ENCODE results near the gene ZNF771. TPM values are rescaled to one million over a fixed set of nuclear protein-coding genes. Genes with fewer than 3 reads are reported as not detected.
A peak's percentile ranks its signal among the peaks of the same experiment; 100 is the strongest.

ZNF771 gene
- total RNA-seq, 2 experiments from 2014 or later = 3.8 to 4.0 TPM

- no peaks in the 10 kb centered on the region for H3K9me3 Mint-ChIP-seq (ENCODE audit: low read depth)
- H3K36me3 Mint-ChIP-seq (ENCODE audit: low read depth) = peaks cover 17% of the 10 kb centered on the region
- H3K4me1 Mint-ChIP-seq = peaks cover 35% of the 10 kb centered on the region
- POLR2A ChIA-PET = no interaction called here
- CTCF ChIA-PET = interaction anchor here (0.5 to 1.3 kb wide), 5 partner anchors 9 to 247 kb away, joined by 3 to 5 read pairs (median 3); partner anchors contain the start of genes SEPTIN1 and ZNF771
- no peaks in the 10 kb centered on the region for H3K27me3 Mint-ChIP-seq
- H3K27ac Mint-ChIP-seq = no peak overlapping the region
- H3K4me3 Mint-ChIP-seq = no peak overlapping the region
- DNase-seq = no peak
- intact Hi-C loops (cut with DNase I, micrococcal nuclease) = no loop called here
- no peak for ATAC-seq
Observed at GRCh38 chr16:30398661-30399434, 8.6 kb upstream of the ZNF771 start.

GRCh38 chr16:30399435-30400186 is 7.8 kb upstream of the ZNF771 start:
- ATAC-seq = no peak
- Mint-ChIP-seq H3K27me3 (no peaks in the 10 kb centered on the region), H3K9me3 (ENCODE audit: low read depth) (no peaks in the 10 kb centered on the region), H3K36me3 (ENCODE audit: low read depth) (peaks cover 17% of the 10 kb centered on the region), H3K27ac (peak overlapping the region; percentile 89), H3K4me3 (peak overlapping the region; percentile 75), H3K4me1 (peaks cover 32% of the 10 kb centered on the region)
- intact Hi-C loops (cut with DNase I, micrococcal nuclease) = loop anchor here (1.0 to 10.0 kb wide), 4 partner anchors 21 to 335 kb away; partner anchors contain the start of genes ALDOA (in 1 of the 2) and GDPD3 (in 1 of the 2)
- no peak for DNase-seq
- ChIA-PET CTCF (interaction anchor here (0.5 to 1.3 kb wide), 5 partner anchors 10 to 247 kb away, joined by 3 to 5 read pairs (median 3); partner anchors contain the start of gene SEPTIN1), POLR2A (no interaction called here)

GRCh38 chr16:30401768-30402425 is 5.5 kb upstream of the ZNF771 start:
- Mint-ChIP-seq H3K27ac (peak overlapping the region; percentile 13), H3K36me3 (ENCODE audit: low read depth) (peaks cover 17% of the 10 kb centered on the region), H3K9me3 (ENCODE audit: low read depth) (no peaks in the 10 kb centered on the region), H3K4me1 (peaks cover 23% of the 10 kb centered on the region), H3K4me3 (peak overlapping the region; percentile 75), H3K27me3 (peaks cover 2% of the 10 kb centered on the region)
- POLR2A ChIA-PET = no interaction called here
- DNase-seq = no peak
- CTCF ChIA-PET = interaction anchor here (1.0 to 1.3 kb wide), 3 partner anchors 9 to 28 kb away, joined by 3 to 5 read pairs (median 3); partner anchors contain the start of genes DCTPP1 and SEPTIN1
- no peak for ATAC-seq
- intact Hi-C loops (cut with DNase I, micrococcal nuclease) = loop anchor here in 1 of 2 experiments (10.0 kb wide), 2 partner anchors 287 to 337 kb away; partner anchors contain the start of genes ALDOA and GDPD3

GRCh38 chr16:30406795-30407101 is 658 bp upstream of the ZNF771 start:
- DNase-seq (no peak), ATAC-seq (peak; percentile 24)
- CTCF ChIA-PET = interaction anchor here (0.6 to 2.2 kb wide), 12 partner anchors 10 to 333 kb away, joined by 3 to 10 read pairs (median 4); partner anchors contain the start of genes DCTPP1, ZNF48 and ZNF689
- Mint-ChIP-seq H3K36me3 (ENCODE audit: low read depth) (peaks cover 3% of the 10 kb centered on the region), H3K9me3 (ENCODE audit: low read depth) (no peaks in the 10 kb centered on the region), H3K27me3 (peaks cover 2% of the 10 kb centered on the region), H3K27ac (peak overlapping the region; percentile 97), H3K4me1 (peaks cover 22% of the 10 kb centered on the region), H3K4me3 (peak overlapping the region; percentile 79)
- POLR2A ChIA-PET = interaction anchor here (0.6 to 2.1 kb wide), 8 partner anchors 11 to 342 kb away, joined by 3 to 9 read pairs (median 4); partner anchors contain the start of genes DCTPP1, PPP4C, SEPTIN1 and ZNF48
- intact Hi-C loops (cut with DNase I, micrococcal nuclease) = loop anchor here (1.0 to 10.0 kb wide), 13 partner anchors 11 to 342 kb away; partner anchors contain the start of genes ALDOA (in 2 of the 2), TBC1D10B (in 2 of the 2), CD2BP2 (in 1 of the 2) and GDPD3 (in 1 of the 2)

GRCh38 chr16:30407804-30408534 is 563 bp downstream of the ZNF771 start:
- H3K36me3 Mint-ChIP-seq (ENCODE audit: low read depth) = peaks cover 8% of the 10 kb centered on the region
- H3K27ac Mint-ChIP-seq = peak overlapping the region; percentile 74
- peak overlapping the region; percentile 79 for H3K4me3 Mint-ChIP-seq
- no peak for DNase-seq
- intact Hi-C loops (cut with DNase I, micrococcal nuclease) = loop anchor here (1.0 to 10.0 kb wide), 14 partner anchors 13 to 343 kb away; partner anchors contain the start of genes ALDOA (in 2 of the 2), SEPTIN1 (in 2 of the 2), TBC1D10B (in 2 of the 2) and CD2BP2 (in 1 of the 2)
- CTCF ChIA-PET = interaction anchor here (0.7 to 2.3 kb wide), 20 partner anchors 9 to 315 kb away, joined by 3 to 18 read pairs (median 4); partner anchors contain the start of genes DCTPP1, TBC1D10B, ZNF48 and ZNF689
- no peak for ATAC-seq
- H3K27me3 Mint-ChIP-seq = peaks cover 2% of the 10 kb centered on the region
- no peaks in the 10 kb centered on the region for H3K9me3 Mint-ChIP-seq (ENCODE audit: low read depth)
- POLR2A ChIA-PET = interaction anchor here (0.6 to 2.1 kb wide), 14 partner anchors 10 to 447 kb away, joined by 3 to 9 read pairs (median 4); partner anchors contain the start of genes DCTPP1, PPP4C, SEPTIN1 and ZNF48
- peaks cover 26% of the 10 kb centered on the region for H3K4me1 Mint-ChIP-seq

GRCh38 chr16:30409125-30410060 is 2.0 kb downstream of the ZNF771 start:
- Mint-ChIP-seq H3K9me3 (ENCODE audit: low read depth) (no peaks in the 10 kb centered on the region), H3K27me3 (peaks cover 2% of the 10 kb centered on the region), H3K27ac (peak overlapping the region; percentile 47), H3K4me1 (peaks cover 31% of the 10 kb centered on the region), H3K4me3 (peak overlapping the region; percentile 79), H3K36me3 (ENCODE audit: low read depth) (peaks cover 14% of the 10 kb centered on the region)
- ChIA-PET POLR2A (interaction anchor here (0.5 to 1.7 kb wide), 6 partner anchors 9 to 299 kb away, joined by 3 to 7 read pairs (median 4); partner anchors contain the start of genes DCTPP1 and SEPTIN1), CTCF (interaction anchor here (0.6 to 2.3 kb wide), 43 partner anchors 9 to 315 kb away, joined by 3 to 18 read pairs (median 4); partner anchors contain the start of genes DCTPP1, SEPHS2, SEPTIN1 and TBC1D10B)
- intact Hi-C loops (cut with DNase I, micrococcal nuclease) = loop anchor here (2.0 to 10.0 kb wide), 5 partner anchors 27 to 345 kb away; partner anchors contain the start of genes ALDOA (in 1 of the 2), GDPD3 (in 1 of the 2), MYL11 (in 1 of the 2) and SEPTIN1 (in 1 of the 2)
- DNase-seq (peak; percentile 95), ATAC-seq (peak; percentile 49)

- intact Hi-C loops (cut with DNase I, micrococcal nuclease) = no loop called here
- Mint-ChIP-seq H3K27me3 (no peaks in the 10 kb centered on the region), H3K4me3 (no peak overlapping the region), H3K27ac (peak overlapping the region; percentile 20), H3K4me1 (peaks cover 44% of the 10 kb centered on the region), H3K36me3 (ENCODE audit: low read depth) (peaks cover 20% of the 10 kb centered on the region), H3K9me3 (ENCODE audit: low read depth) (no peaks in the 10 kb centered on the region)
- CTCF ChIA-PET = interaction anchor here (1.2 kb wide), 1 partner anchor 197 kb away, joined by 3 read pairs; the partner anchor contains the start of gene ZNF689
- ATAC-seq (no peak), DNase-seq (no peak)
- POLR2A ChIA-PET = no interaction called here
Observed at GRCh38 chr16:30413112-30413806, 5.9 kb downstream of the ZNF771 start.

- no peak for ATAC-seq
- Mint-ChIP-seq H3K27ac (no peak overlapping the region), H3K27me3 (no peaks in the 10 kb centered on the region), H3K9me3 (ENCODE audit: low read depth) (no peaks in the 10 kb centered on the region), H3K4me1 (peaks cover 44% of the 10 kb centered on the region), H3K36me3 (ENCODE audit: low read depth) (peaks cover 26% of the 10 kb centered on the region), H3K4me3 (no peak overlapping the region)
- CTCF ChIA-PET = interaction anchor here (0.7 to 1.2 kb wide), 3 partner anchors 16 to 228 kb away, joined by 3 to 5 read pairs (median 3); partner anchors contain the start of genes DCTPP1 and ZNF689
- intact Hi-C loops (cut with DNase I, micrococcal nuclease) = no loop called here
- DNase-seq = no peak
- POLR2A ChIA-PET = interaction anchor here (0.7 kb wide), 1 partner anchor 492 kb away, joined by 9 read pairs; no protein-coding TSS in a partner anchor
Observed at GRCh38 chr16:30414159-30414558, 6.8 kb downstream of the ZNF771 start.

Measured in activated CD4-positive, alpha-beta T cell treated with anti-CD3 and anti-CD28 coated beads for 36 hours (primary cell).